Loucy (cell line): Measurements from ENCODE around the gene SH2D4B.

Experiments
- H2AFZ ChIP-seq: fragments of 200-600 bp; sonication (generic); 2 replicates; pipeline ENCODE4 v1.6.0; 2016; ENCODE audit warnings: antibody characterized with exemption, mild to moderate bottlenecking, low read length, moderate library complexity
- H3F3A ChIP-seq: fragments of 200-600 bp; 2 replicates; pipeline ENCODE4 v1.6.0; 2016; ENCODE audit warnings: antibody characterized with exemption, low read depth, mild to moderate bottlenecking
- H3K27me3 ChIP-seq: fragments of 200-600 bp; sonication (generic); 2 replicates; pipeline ENCODE4 v1.6.1; 2014; ENCODE audit warnings: low read length, mild to moderate bottlenecking; ENCODE audit not compliant: insufficient read depth, poor library complexity, severe bottlenecking
- H3K36me3 ChIP-seq: fragments of 200-600 bp; sonication (generic); 2 replicates; pipeline ENCODE4 v1.6.1; 2016; ENCODE audit warnings: low read length; ENCODE audit not compliant: insufficient read depth
- H3K4me1 ChIP-seq: fragments of 200-600 bp; sonication (generic); 2 replicates; pipeline ENCODE4 v1.5.1; 2014; ENCODE audit warnings: low read length, mild to moderate bottlenecking; ENCODE audit not compliant: insufficient read depth, poor library complexity, severe bottlenecking
- H3K4me2 ChIP-seq: fragments of 200-600 bp; sonication (generic); 2 replicates; pipeline ENCODE4 v1.6.0; 2014; ENCODE audit warnings: antibody characterized with exemption, low read length, low read depth, mild to moderate bottlenecking; ENCODE audit not compliant: poor library complexity, severe bottlenecking
- H3K4me3 ChIP-seq: fragments of 200-600 bp; sonication (generic); 2 replicates; pipeline ENCODE4 v1.5.1; 2014; ENCODE audit warnings: low read length, mild to moderate bottlenecking, mixed read lengths; ENCODE audit not compliant: poor library complexity, severe bottlenecking
- H3K79me2 ChIP-seq: fragments of 200-600 bp; sonication (generic); 2 replicates; pipeline ENCODE4 v1.6.1; 2014; ENCODE audit warnings: low read length; ENCODE audit not compliant: insufficient read depth
- H3K9ac ChIP-seq: fragments of 200-600 bp; sonication (generic); 2 replicates; pipeline ENCODE4 v1.6.0; 2014; ENCODE audit warnings: mild to moderate bottlenecking, low read depth, low read length, moderate library complexity; ENCODE audit not compliant: poor library complexity, severe bottlenecking
- H3K9me2 ChIP-seq: fragments of 200-600 bp; sonication (generic); replicated peaks from 2 replicates; pipeline ENCODE4 v1.6.1; 2016; ENCODE audit warnings: low read depth, low read length, mixed read lengths
- H3K9me3 ChIP-seq: fragments of 200-600 bp; sonication (generic); 2 replicates; pipeline ENCODE4 v1.6.1; 2014; ENCODE audit warnings: mild to moderate bottlenecking, antibody characterized with exemption, low read length, low read depth; ENCODE audit not compliant: insufficient read depth
- H4K20me1 ChIP-seq: fragments of 200-600 bp; sonication (generic); 2 replicates; pipeline ENCODE4 v1.6.0; 2014; ENCODE audit warnings: antibody characterized with exemption, low read length, mild to moderate bottlenecking; ENCODE audit not compliant: insufficient read depth, poor library complexity, severe bottlenecking
- EZH2phosphoT487 ChIP-seq: fragments of 200-600 bp; IDR thresholded peaks from 2 replicates; pipeline ENCODE4 v1.6.1; 2018; ENCODE audit warnings: antibody characterized with exemption, mild to moderate bottlenecking, moderate library complexity, borderline replicate concordance
- TF ChIP-seq, protein P1 (sequence below): fragments of 200-600 bp; sonication (generic); conservative IDR thresholded peaks from 2 replicates; pipeline ENCODE4 v1.5.1; 2014; ENCODE audit warnings: mild to moderate bottlenecking, antibody characterized with exemption, low read length

SH2D4B gene

DNA sequence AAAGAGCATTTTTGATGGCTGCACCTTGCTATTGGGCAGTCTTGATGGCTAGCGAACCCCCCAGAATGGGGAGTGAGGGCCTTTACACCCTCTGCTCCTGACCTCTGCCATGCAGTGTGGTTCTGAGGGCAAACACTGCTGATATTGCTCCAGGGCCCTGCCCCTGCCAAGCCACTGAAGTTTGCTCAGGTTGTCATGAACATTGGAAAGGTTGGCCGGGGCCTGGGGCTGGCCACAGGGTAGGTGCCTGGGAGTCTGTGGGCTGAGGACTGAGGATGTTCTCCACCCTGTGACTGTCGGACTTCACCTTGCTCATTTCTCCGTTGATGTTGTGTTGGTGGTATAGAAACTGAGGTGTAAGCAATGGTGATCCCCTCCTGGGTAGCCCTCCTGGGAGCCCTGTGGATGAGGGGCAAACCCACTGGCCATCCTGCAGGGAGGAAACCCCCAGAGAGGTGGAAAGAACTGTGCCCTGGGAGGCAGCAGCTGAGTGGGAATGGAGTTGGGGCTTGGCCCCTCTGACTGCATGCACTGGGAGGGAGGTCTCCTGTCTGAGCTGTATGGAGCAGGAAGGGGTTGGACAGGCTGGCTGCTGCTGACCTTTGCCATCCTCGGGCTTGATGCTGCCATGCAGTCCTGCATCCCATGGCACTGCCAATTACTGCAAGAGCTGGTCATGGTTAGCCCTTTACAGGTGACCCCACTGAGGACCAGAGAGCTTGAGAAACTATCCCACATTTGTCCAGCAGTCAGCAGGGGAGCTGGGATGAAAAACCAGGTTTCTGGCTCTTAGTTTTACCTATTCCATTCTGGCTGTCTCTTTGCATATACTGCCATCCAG is 77.1 kb downstream of the SH2D4B start:
- Histone ChIP-seq H3K4me2 (no peak overlapping the region), H3K79me2 (no peaks in the 10 kb centered on the region), H3K9ac (no peak overlapping the region), H3K36me3 (no peaks in the 10 kb centered on the region), H3F3A (no peaks in the 10 kb centered on the region), H3K4me1 (no peaks in the 10 kb centered on the region), H2AFZ (no peak overlapping the region), H3K4me3 (no peak overlapping the region), H3K9me3 (no peaks in the 10 kb centered on the region), H3K27me3 (no peaks in the 10 kb centered on the region), H3K9me2 (no peaks in the 10 kb centered on the region), H4K20me1 (no peaks in the 10 kb centered on the region)
- TF ChIP-seq, protein P1, sequence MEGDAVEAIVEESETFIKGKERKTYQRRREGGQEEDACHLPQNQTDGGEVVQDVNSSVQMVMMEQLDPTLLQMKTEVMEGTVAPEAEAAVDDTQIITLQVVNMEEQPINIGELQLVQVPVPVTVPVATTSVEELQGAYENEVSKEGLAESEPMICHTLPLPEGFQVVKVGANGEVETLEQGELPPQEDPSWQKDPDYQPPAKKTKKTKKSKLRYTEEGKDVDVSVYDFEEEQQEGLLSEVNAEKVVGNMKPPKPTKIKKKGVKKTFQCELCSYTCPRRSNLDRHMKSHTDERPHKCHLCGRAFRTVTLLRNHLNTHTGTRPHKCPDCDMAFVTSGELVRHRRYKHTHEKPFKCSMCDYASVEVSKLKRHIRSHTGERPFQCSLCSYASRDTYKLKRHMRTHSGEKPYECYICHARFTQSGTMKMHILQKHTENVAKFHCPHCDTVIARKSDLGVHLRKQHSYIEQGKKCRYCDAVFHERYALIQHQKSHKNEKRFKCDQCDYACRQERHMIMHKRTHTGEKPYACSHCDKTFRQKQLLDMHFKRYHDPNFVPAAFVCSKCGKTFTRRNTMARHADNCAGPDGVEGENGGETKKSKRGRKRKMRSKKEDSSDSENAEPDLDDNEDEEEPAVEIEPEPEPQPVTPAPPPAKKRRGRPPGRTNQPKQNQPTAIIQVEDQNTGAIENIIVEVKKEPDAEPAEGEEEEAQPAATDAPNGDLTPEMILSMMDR = no peak
- no peak for TF ChIP-seq EZH2phosphoT487

DNA sequence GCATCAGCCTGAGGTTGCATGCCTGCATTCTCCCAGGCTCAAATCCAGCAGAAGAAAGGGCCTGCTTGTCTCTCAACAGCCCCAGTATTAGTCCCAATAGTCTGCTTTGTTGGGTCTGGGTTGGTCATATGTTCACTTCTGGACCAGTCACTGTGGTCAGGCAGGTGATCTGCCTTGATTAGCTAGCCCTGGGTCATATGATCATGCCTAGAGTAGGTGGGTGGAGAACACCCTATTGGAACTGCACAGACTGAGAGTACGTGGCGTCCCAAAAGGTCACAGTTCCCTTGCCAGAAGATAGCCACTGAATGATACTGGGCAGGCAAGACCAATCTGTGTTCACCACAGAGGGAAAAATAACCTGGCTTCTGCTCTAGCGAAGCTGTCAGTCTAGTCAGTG is 80.1 kb downstream of the SH2D4B start:
- no peak overlapping the region for H3K4me2 ChIP-seq
- no peaks in the 10 kb centered on the region for H3K79me2 ChIP-seq
- no peaks in the 10 kb centered on the region for H4K20me1 ChIP-seq
- no peak overlapping the region for H3K9ac ChIP-seq
- no peaks in the 10 kb centered on the region for H3K9me3 ChIP-seq
- H2AFZ ChIP-seq = no peak overlapping the region
- no peaks in the 10 kb centered on the region for H3K9me2 ChIP-seq
- TF ChIP-seq EZH2phosphoT487 = no peak
- TF ChIP-seq, protein P1 = no peak
- H3F3A ChIP-seq = no peaks in the 10 kb centered on the region
- no peak overlapping the region for H3K4me3 ChIP-seq
- no peaks in the 10 kb centered on the region for H3K27me3 ChIP-seq
- H3K36me3 ChIP-seq = no peaks in the 10 kb centered on the region
- no peaks in the 10 kb centered on the region for H3K4me1 ChIP-seq

DNA sequence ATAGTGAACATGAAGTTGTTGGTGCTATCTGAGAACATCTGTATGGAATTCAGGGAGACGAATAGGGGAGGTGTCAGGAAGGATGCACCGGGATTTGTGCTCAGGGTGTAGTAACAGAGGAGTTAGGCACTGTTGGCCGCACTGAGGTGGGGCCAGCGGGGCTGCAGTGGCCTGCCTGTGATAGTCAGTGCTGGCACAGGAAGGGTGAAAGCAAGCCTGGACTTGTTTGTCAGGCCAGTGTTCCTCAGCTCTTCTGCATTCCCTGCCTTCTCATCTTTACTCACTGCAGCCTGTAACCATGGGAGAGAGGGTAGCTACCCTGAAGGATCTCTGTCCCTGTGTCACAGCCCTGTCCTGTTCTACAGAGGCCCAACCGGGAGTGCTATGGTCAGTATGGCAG is 81.3 kb downstream of the SH2D4B start:
- no peak overlapping the region for H3K4me2 ChIP-seq
- H3F3A ChIP-seq = no peaks in the 10 kb centered on the region
- H2AFZ ChIP-seq = no peak overlapping the region
- H3K9ac ChIP-seq = no peak overlapping the region
- H3K36me3 ChIP-seq = no peaks in the 10 kb centered on the region
- H3K9me3 ChIP-seq = no peaks in the 10 kb centered on the region
- H3K9me2 ChIP-seq = no peaks in the 10 kb centered on the region
- H4K20me1 ChIP-seq = no peaks in the 10 kb centered on the region
- no peaks in the 10 kb centered on the region for H3K4me1 ChIP-seq
- no peaks in the 10 kb centered on the region for H3K79me2 ChIP-seq
- no peak overlapping the region for H3K4me3 ChIP-seq
- no peaks in the 10 kb centered on the region for H3K27me3 ChIP-seq
- TF ChIP-seq EZH2phosphoT487 = no peak
- TF ChIP-seq, protein P1 = no peak
